Measurements from ENCODE around the gene MMP2. TPM values are rescaled to one million over a fixed set of nuclear protein-coding genes. Genes with fewer than 3 reads are reported as not detected.

The MMP2 gene
- total and polyA plus RNA-seq, 2 of the 8 experiments (the other 6 are each of a cell fraction or from before 2014, with no cell fraction given): 33.6 to 58.2 TPM

GRCh38 chr16:55437625-55438024, 41.4 kb upstream of the MMP2 start (continued):
- TF ChIP-seq CHD7 (IDR thresholded peaks at IDR 0.05; ENCODE audit: insufficient replicate concordance, low read length) (no peak), E2F6 (IDR thresholded peaks at IDR 0.05) (no peak), YY1 (IDR thresholded peaks at IDR 0.05; ENCODE audit: low read depth, low read length) (no peak), SP2 (IDR thresholded peaks at IDR 0.05; ENCODE audit: low read length) (no peak), SAP30 (IDR thresholded peaks at IDR 0.05; ENCODE audit: insufficient read depth, insufficient replicate concordance, low read length) (no peak)
